Lower leg skin (tissue), 3 donors: ENCODE data around the gene GPR68.

Experiments used
- POLR2A ChIP-seq, 2 donors: fragments of 450-650 bp; IDR thresholded peaks; one replicate each; pipeline ENCODE4 v1.6.1; 2016 to 2017; ENCODE audit warnings: antibody characterized with exemption in 2 of 2, mild to moderate bottlenecking in 1 of 2, moderate library complexity in 1 of 2
- TF ChIP-seq, protein P1 (sequence below), 3 donors: fragments of 450-650 bp; IDR thresholded peaks; one replicate each; pipeline ENCODE4 v1.5.1; 2016; ENCODE audit warnings: antibody characterized with exemption in 3 of 3, mild to moderate bottlenecking in 3 of 3, moderate library complexity in 2 of 3

DNA sequence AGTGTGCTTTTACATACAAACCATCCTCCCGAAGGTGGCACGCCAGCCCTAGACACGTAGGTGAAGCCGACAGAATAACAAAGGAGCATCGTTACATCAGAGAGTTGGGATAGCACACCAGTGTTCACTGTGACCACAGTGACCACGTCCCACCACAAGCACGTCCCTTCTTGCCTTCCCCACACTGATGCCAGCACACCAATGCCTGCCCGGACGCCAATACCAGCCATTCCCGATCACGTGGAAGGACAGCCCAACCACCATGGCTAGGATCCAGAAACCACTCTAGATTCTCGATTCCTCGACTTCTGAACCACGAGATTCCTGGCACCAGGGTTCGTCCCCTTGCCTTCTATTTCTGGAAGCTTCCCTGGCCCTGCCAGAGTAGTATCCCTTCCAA lies 48.0 kb upstream of the GPR68 start:
- TF ChIP-seq, protein P1, sequence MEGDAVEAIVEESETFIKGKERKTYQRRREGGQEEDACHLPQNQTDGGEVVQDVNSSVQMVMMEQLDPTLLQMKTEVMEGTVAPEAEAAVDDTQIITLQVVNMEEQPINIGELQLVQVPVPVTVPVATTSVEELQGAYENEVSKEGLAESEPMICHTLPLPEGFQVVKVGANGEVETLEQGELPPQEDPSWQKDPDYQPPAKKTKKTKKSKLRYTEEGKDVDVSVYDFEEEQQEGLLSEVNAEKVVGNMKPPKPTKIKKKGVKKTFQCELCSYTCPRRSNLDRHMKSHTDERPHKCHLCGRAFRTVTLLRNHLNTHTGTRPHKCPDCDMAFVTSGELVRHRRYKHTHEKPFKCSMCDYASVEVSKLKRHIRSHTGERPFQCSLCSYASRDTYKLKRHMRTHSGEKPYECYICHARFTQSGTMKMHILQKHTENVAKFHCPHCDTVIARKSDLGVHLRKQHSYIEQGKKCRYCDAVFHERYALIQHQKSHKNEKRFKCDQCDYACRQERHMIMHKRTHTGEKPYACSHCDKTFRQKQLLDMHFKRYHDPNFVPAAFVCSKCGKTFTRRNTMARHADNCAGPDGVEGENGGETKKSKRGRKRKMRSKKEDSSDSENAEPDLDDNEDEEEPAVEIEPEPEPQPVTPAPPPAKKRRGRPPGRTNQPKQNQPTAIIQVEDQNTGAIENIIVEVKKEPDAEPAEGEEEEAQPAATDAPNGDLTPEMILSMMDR (IDR thresholded peaks at IDR 0.05), result no peak
- TF ChIP-seq POLR2A (IDR thresholded peaks at IDR 0.05), result no peak
